HCT116 (cell line): ENCODE data around the gene CHCHD10. TPM values are rescaled to one million over a fixed set of nuclear protein-coding genes. Genes with fewer than 3 reads are reported as not detected.

Experiments
- ATAC-seq: fragments of 200-7000 bp; cut with Tn5 transposase; 2 replicates; pipeline ENCODE4 v1.9.1; 2020; ENCODE audit warnings: mild to moderate bottlenecking, moderate library complexity
- BruUV-seq: library from RNA; stranded (reverse); fragments of 400-500 nt; replicated peaks from 2 replicates; lab custom pipeline; 2021; lab: Mats Ljungman, UMichigan
- CTCF ChIA-PET: fragments of 300-600 bp; sonication (Branson Sonifier 250); formaldehyde crosslinking; loops from one replicate; lab custom pipeline; 2021; ENCODE audit warnings: antibody characterized with exemption; lab: Charles Lee
- POLR2A ChIA-PET: fragments of 300-600, 350-600 bp; sonication (Branson Sonifier 250); formaldehyde crosslinking; loops from one replicate; lab custom pipeline; 2021; ENCODE audit warnings: antibody characterized with exemption; lab: Charles Lee
- RAD21 ChIA-PET, 2 experiments: fragments of 300-600 bp; sonication (Branson Sonifier 250); formaldehyde crosslinking; loops; one replicate each; lab custom pipeline; 2023; ENCODE audit warnings: low total read pairs in 2 of 2; ENCODE audit not compliant: uncharacterized antibody in 2 of 2, unreplicated experiment in 2 of 2, low non-redundant PET in 1 of 2; lab: Charles Lee
- DNase-seq: peaks from one replicate; pipeline ENCODE4 v3.0.0-alpha.2; 2010; ENCODE audit warnings: low read depth, low spot score
- H2AFZ ChIP-seq: fragments of 200-600 bp; shearing (Covaris generic), sonication (generic); 2 replicates; pipeline ENCODE4 v1.6.1; 2017; ENCODE audit warnings: low read depth, mixed run types, mixed read lengths, antibody characterized with exemption, low read length; ENCODE audit not compliant: poor library complexity, severe bottlenecking
- H3K27ac ChIP-seq: 2 replicates; pipeline ENCODE4 v1.5.1; 2012; ENCODE audit warnings: low read depth, low read length
- H3K27me3 ChIP-seq: fragments of 200-600 bp; sonication (generic); 2 replicates; pipeline ENCODE4 v1.6.1; 2016; ENCODE audit warnings: mixed run types, low read length, mixed read lengths; ENCODE audit not compliant: insufficient read depth
- H3K36me3 ChIP-seq, 2 experiments: fragments of 200-500 bp in 1 of 2; fragments of 200-600 bp in 1 of 2; sonication (Bioruptor generic) in 1 of 2; sonication (generic) in 1 of 2; 2 replicates each; pipeline versions ENCODE4 v1.5.1 to v1.6.1; 2014 to 2016; ENCODE audit warnings: low read length in 2 of 2, inconsistent platforms in 1 of 2, mixed read lengths in 1 of 2, mixed run types in 1 of 2; ENCODE audit not compliant: insufficient read depth in 2 of 2, control insufficient read depth in 1 of 2
- H3K4me1 ChIP-seq, 2 experiments: fragments of 200-600 bp in 1 of 2; sonication (generic) in 1 of 2; 2 replicates each; pipeline versions ENCODE4 v1.5.1 to v1.6.1; 2012 to 2017; ENCODE audit warnings: low read length in 2 of 2, inconsistent platforms in 1 of 2, mild to moderate bottlenecking in 1 of 2, mixed read lengths in 1 of 2, mixed run types in 1 of 2, moderate library complexity in 1 of 2; ENCODE audit not compliant: insufficient read depth in 2 of 2, control insufficient read depth in 1 of 2
- H3K4me2 ChIP-seq: fragments of 200-600 bp; sonication (generic); 2 replicates; pipeline ENCODE4 v1.6.1; 2017; ENCODE audit warnings: mixed run types, low read length, mixed read lengths
- H3K4me3 ChIP-seq, 2 experiments: fragments of 200-600 bp in 1 of 2; sonication (generic) in 1 of 2; replicated peaks in 1 of 2; 2 replicates each; pipeline ENCODE4 v1.5.1; 2011 to 2016; ENCODE audit warnings: low read length in 2 of 2, control low read depth in 1 of 2, low read depth in 1 of 2, mild to moderate bottlenecking in 1 of 2, mixed read lengths in 1 of 2, mixed run types in 1 of 2
- H3K79me2 ChIP-seq: fragments of 200-600 bp; sonication (generic); 2 replicates; pipeline ENCODE4 v1.6.1; 2017; ENCODE audit warnings: mild to moderate bottlenecking, mixed run types, low read length, moderate library complexity, mixed read lengths; ENCODE audit not compliant: insufficient read depth
- H3K9ac ChIP-seq: fragments of 200-600 bp; sonication (generic); 2 replicates; pipeline ENCODE4 v1.6.1; 2016; ENCODE audit warnings: low read length, mixed read lengths
- H3K9me2 ChIP-seq: fragments of 200-600 bp; sonication (generic), shearing (Covaris generic); 2 replicates; pipeline ENCODE4 v1.6.1; 2017; ENCODE audit warnings: mixed run types, mild to moderate bottlenecking, moderate library complexity; ENCODE audit not compliant: insufficient read depth
- H3K9me3 ChIP-seq, 2 experiments: fragments of 200-500 bp in 1 of 2; fragments of 200-600 bp in 1 of 2; sonication (Bioruptor generic) in 1 of 2; sonication (generic) in 1 of 2; 2 replicates each; pipeline ENCODE4 v1.6.1; 2014 to 2017; ENCODE audit warnings: low read length in 2 of 2, mixed read lengths in 2 of 2, inconsistent platforms in 1 of 2, low read depth in 1 of 2, mild to moderate bottlenecking in 1 of 2, mixed run types in 1 of 2, moderate library complexity in 1 of 2; ENCODE audit not compliant: control insufficient read depth in 1 of 2, insufficient read depth in 1 of 2
- H4K20me1 ChIP-seq: fragments of 200-600 bp; sonication (generic), shearing (Covaris generic); 2 replicates; pipeline ENCODE4 v1.6.1; 2017; ENCODE audit warnings: mixed run types, mild to moderate bottlenecking, moderate library complexity; ENCODE audit not compliant: insufficient read depth
- CBX3 ChIP-seq: IDR thresholded peaks from 2 replicates; pipeline ENCODE4 v1.6.1; 2012; ENCODE audit warnings: low read depth
- SP1 ChIP-seq: IDR thresholded peaks from 2 replicates; pipeline ENCODE4 v1.6.1; 2012; ENCODE audit warnings: low read depth
- intact Hi-C: fragments of 100-400 bp; cut with micrococcal nuclease; formaldehyde crosslinking; loops from 2 replicates; pipeline ENCODE4 v1.10.0; 2022
- total RNA-seq: library from RNA; stranded (reverse); gene quantifications from one replicate; pipeline ENCODE4 v1.2.1, GENCODE V29; 2021; ENCODE audit not compliant: unreplicated experiment
- TF ChIP-seq, protein P1 (sequence below): IDR thresholded peaks from 2 replicates; pipeline ENCODE4 v1.6.1; 2012; ENCODE audit warnings: low read depth
- TF ChIP-seq, protein P2 (sequence below), 3 experiments: fragments of 200-600 bp in 1 of 3; sonication (generic) in 1 of 3; IDR thresholded peaks in 2 of 3; conservative IDR thresholded peaks in 1 of 3; 2 replicates each; pipeline ENCODE4 v1.5.1; 2012 to 2017; ENCODE audit warnings: low read depth in 2 of 3, low read length in 2 of 3, antibody characterized with exemption in 1 of 3, borderline replicate concordance in 1 of 3, control low read depth in 1 of 3, mild to moderate bottlenecking in 1 of 3, mixed read lengths in 1 of 3, mixed run types in 1 of 3, moderate library complexity in 1 of 3; ENCODE audit not compliant: insufficient read depth in 1 of 3
- TF ChIP-seq, protein P3 (sequence below): IDR thresholded peaks from 2 replicates; pipeline ENCODE4 v1.6.1; 2012

The CHCHD10 gene
- total RNA-seq, 1 experiment from 2014 or later: 279 TPM

GRCh38 chr22:23762842-23763578 lies 4.8 kb downstream of the CHCHD10 start, which contains the start of gene C22orf15:
Gene C22orf15 (plus strand): TSS chr22:23762990. CDS start chr22:23763307, 317 bp downstream.
- Histone ChIP-seq H4K20me1 (no peaks in the 10 kb centered on the region), H3K4me1 (peaks cover 3 to 36% of the 10 kb centered on the region in 2 experiments; a peak in 3 of 4 replicates), H3K4me3 (no peak within 1 kb of the TSS), H3K9ac (no peak within 1 kb of the TSS), H3K9me3 (no peaks in the 10 kb centered on the region), H3K9me2 (no peaks in the 10 kb centered on the region), H3K79me2 (peaks cover 35% of the 10 kb centered on the region), H2AFZ (no peak within 1 kb of the TSS), H3K36me3 (peaks cover 9 to 20% of the 10 kb centered on the region in 2 experiments; a peak in 3 of 4 replicates), H3K27me3 (no peaks in the 10 kb centered on the region), H3K4me2 (no peak within 1 kb of the TSS; the same call in 1 of the 2 replicates), H3K27ac (0 out of 2 replicates have a peak within 1 kb of the TSS, but pooled peaks have one; percentile 18)
- BruUV-seq: no TSS peak
- CTCF ChIA-PET: no interaction called here
- intact Hi-C loops: loop anchor here (10.0 kb wide), 1 partner anchor 192 kb away; no protein-coding TSS in a partner anchor
- ATAC-seq (no peak), DNase-seq (no peak)
- RAD21 ChIA-PET: no interaction called here
- TF ChIP-seq SP1: no peak
- TF ChIP-seq, protein P1, sequence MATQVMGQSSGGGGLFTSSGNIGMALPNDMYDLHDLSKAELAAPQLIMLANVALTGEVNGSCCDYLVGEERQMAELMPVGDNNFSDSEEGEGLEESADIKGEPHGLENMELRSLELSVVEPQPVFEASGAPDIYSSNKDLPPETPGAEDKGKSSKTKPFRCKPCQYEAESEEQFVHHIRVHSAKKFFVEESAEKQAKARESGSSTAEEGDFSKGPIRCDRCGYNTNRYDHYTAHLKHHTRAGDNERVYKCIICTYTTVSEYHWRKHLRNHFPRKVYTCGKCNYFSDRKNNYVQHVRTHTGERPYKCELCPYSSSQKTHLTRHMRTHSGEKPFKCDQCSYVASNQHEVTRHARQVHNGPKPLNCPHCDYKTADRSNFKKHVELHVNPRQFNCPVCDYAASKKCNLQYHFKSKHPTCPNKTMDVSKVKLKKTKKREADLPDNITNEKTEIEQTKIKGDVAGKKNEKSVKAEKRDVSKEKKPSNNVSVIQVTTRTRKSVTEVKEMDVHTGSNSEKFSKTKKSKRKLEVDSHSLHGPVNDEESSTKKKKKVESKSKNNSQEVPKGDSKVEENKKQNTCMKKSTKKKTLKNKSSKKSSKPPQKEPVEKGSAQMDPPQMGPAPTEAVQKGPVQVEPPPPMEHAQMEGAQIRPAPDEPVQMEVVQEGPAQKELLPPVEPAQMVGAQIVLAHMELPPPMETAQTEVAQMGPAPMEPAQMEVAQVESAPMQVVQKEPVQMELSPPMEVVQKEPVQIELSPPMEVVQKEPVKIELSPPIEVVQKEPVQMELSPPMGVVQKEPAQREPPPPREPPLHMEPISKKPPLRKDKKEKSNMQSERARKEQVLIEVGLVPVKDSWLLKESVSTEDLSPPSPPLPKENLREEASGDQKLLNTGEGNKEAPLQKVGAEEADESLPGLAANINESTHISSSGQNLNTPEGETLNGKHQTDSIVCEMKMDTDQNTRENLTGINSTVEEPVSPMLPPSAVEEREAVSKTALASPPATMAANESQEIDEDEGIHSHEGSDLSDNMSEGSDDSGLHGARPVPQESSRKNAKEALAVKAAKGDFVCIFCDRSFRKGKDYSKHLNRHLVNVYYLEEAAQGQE: no peak
- TF ChIP-seq, protein P2, sequence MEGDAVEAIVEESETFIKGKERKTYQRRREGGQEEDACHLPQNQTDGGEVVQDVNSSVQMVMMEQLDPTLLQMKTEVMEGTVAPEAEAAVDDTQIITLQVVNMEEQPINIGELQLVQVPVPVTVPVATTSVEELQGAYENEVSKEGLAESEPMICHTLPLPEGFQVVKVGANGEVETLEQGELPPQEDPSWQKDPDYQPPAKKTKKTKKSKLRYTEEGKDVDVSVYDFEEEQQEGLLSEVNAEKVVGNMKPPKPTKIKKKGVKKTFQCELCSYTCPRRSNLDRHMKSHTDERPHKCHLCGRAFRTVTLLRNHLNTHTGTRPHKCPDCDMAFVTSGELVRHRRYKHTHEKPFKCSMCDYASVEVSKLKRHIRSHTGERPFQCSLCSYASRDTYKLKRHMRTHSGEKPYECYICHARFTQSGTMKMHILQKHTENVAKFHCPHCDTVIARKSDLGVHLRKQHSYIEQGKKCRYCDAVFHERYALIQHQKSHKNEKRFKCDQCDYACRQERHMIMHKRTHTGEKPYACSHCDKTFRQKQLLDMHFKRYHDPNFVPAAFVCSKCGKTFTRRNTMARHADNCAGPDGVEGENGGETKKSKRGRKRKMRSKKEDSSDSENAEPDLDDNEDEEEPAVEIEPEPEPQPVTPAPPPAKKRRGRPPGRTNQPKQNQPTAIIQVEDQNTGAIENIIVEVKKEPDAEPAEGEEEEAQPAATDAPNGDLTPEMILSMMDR (IDR thresholded peaks at IDR 0.05 in 2 of 3, conservative IDR thresholded peaks at IDR 0.05 in 1 of 3; ENCODE audit: borderline replicate concordance in 1 of 3, insufficient read depth in 1 of 3, low read depth in 2 of 3, low read length in 2 of 3): no peak
- TF ChIP-seq, protein P3, sequence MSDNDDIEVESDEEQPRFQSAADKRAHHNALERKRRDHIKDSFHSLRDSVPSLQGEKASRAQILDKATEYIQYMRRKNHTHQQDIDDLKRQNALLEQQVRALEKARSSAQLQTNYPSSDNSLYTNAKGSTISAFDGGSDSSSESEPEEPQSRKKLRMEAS: no peak
- no peak for TF ChIP-seq CBX3
- POLR2A ChIA-PET: no interaction called here
